SK-N-SH treated with all-trans-retinoic acid at 6 μM for 48 hours (cell line): ENCODE measurements around the gene C9orf43.

Experiments used
- ATAC-seq: fragments of 200-7000 bp; cut with Tn5 transposase; 3 replicates; pipeline ENCODE4 v1.9.1; 2020; ENCODE audit warnings: mild to moderate bottlenecking, moderate library complexity
- ARNTL ChIP-seq: fragments of 450-650 bp; formaldehyde crosslinking; IDR thresholded peaks from 2 replicates; pipeline ENCODE4 v1.5.0; 2020; ENCODE audit warnings: low read depth, mild to moderate bottlenecking, moderate library complexity, borderline replicate concordance
- BACH2 ChIP-seq: fragments of 250-450 bp; sonication (Bioruptor Pico); IDR thresholded peaks from 2 replicates; pipeline ENCODE4 v1.9.0; 2021; ENCODE audit warnings: mild to moderate bottlenecking, borderline replicate concordance
- CSDC2 ChIP-seq: fragments of 250-450 bp; sonication (Bioruptor Pico); IDR thresholded peaks from 2 replicates; pipeline ENCODE4 v1.5.0; 2020; ENCODE audit warnings: mild to moderate bottlenecking, moderate library complexity
- CSRNP3 ChIP-seq: fragments of 250-450 bp; sonication (Bioruptor Pico); IDR thresholded peaks from 2 replicates; pipeline ENCODE4 v1.5.1; 2021; ENCODE audit warnings: mild to moderate bottlenecking, moderate library complexity
- GLIS3 ChIP-seq: fragments of 250-450 bp; sonication (Bioruptor Pico); IDR thresholded peaks from 2 replicates; pipeline ENCODE4 v1.5.0; 2020; ENCODE audit warnings: mild to moderate bottlenecking, moderate library complexity
- ISL1 ChIP-seq: fragments of 250-450 bp; sonication (Bioruptor Pico); IDR thresholded peaks from 2 replicates; pipeline ENCODE4 v2.1.2; 2022; ENCODE audit warnings: mild to moderate bottlenecking, moderate library complexity
- POU6F1 ChIP-seq: fragments of 250-450 bp; sonication (Bioruptor Pico); IDR thresholded peaks from 2 replicates; pipeline ENCODE4 v1.8.0; 2021; ENCODE audit warnings: low read depth, mild to moderate bottlenecking, moderate library complexity, borderline replicate concordance
- TCF4 ChIP-seq: fragments of 250-450 bp; sonication (Bioruptor Pico); IDR thresholded peaks from 2 replicates; pipeline ENCODE4 v1.8.0; 2021; ENCODE audit warnings: mild to moderate bottlenecking, moderate library complexity, borderline replicate concordance
- TOX ChIP-seq: fragments of 250-450 bp; sonication (Bioruptor Pico); IDR thresholded peaks from 2 replicates; pipeline ENCODE4 v1.8.0; 2021; ENCODE audit warnings: mild to moderate bottlenecking, moderate library complexity, borderline replicate concordance
- TSHZ2 ChIP-seq: fragments of 250-450 bp; sonication (Bioruptor Pico); IDR thresholded peaks from 2 replicates; pipeline ENCODE4 v1.5.0; 2020; ENCODE audit warnings: mild to moderate bottlenecking, moderate library complexity
- ZC3H10 ChIP-seq: fragments of 250-450 bp; sonication (Bioruptor Pico); IDR thresholded peaks from 2 replicates; pipeline ENCODE4 v1.5.1; 2021; ENCODE audit warnings: mild to moderate bottlenecking, moderate library complexity
- ZFP3 ChIP-seq: fragments of 250-450 bp; sonication (Bioruptor Pico); IDR thresholded peaks from 2 replicates; pipeline ENCODE4 v1.5.0; 2020; ENCODE audit warnings: mild to moderate bottlenecking, moderate library complexity
- ZFP30 ChIP-seq: fragments of 450-650 bp; formaldehyde crosslinking; IDR thresholded peaks from 2 replicates; pipeline ENCODE4 v1.5.0; 2022; ENCODE audit warnings: mild to moderate bottlenecking, moderate library complexity
- ZNF565 ChIP-seq: fragments of 450-650 bp; formaldehyde crosslinking; conservative IDR thresholded peaks from 2 replicates; pipeline ENCODE4 v1.5.0; 2020; ENCODE audit warnings: low read depth, mild to moderate bottlenecking, moderate library complexity
- ZNF70 ChIP-seq: fragments of 450-650 bp; formaldehyde crosslinking; IDR thresholded peaks from 2 replicates; pipeline ENCODE4 v1.5.0; 2020; ENCODE audit warnings: mild to moderate bottlenecking, moderate library complexity
- ZNF8 ChIP-seq: fragments of 450-650 bp; formaldehyde crosslinking; IDR thresholded peaks from 2 replicates; pipeline ENCODE4 v1.5.0; 2020; ENCODE audit warnings: mild to moderate bottlenecking, moderate library complexity
- TF ChIP-seq, protein P1 (sequence below): fragments of 250-450 bp; sonication (Bioruptor Pico); IDR thresholded peaks from 2 replicates; pipeline ENCODE4 v1.8.0; 2020; ENCODE audit warnings: mild to moderate bottlenecking, moderate library complexity, borderline replicate concordance

Gene C9orf43

DNA sequence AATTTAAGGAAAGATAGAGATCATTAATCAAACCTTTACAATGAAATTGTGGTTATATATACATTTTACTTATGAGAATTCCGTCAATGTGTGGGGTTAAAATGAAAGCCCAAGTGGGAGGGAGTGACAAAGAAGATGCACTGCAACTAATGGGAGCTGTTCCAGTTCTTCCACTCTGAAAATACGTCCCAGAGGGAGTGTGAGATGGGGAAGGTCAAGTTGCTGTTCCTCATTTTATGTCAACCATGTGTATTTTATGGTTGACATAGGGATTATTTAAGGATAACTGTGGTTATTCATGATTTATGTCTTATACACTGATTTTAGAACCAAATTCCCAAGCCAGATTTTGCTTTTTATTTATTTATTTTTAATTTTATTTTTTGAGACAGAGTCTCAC lies 38.8 kb downstream of the C9orf43 start:
- no peak for TF ChIP-seq POU6F1
- no peak for TF ChIP-seq ZFP30 (CRISPR knock-in tag)
- no peak for TF ChIP-seq ZNF565 (CRISPR knock-in tag)
- TF ChIP-seq CSDC2: no peak
- TF ChIP-seq ZC3H10 (CRISPR knock-in tag): no peak
- TF ChIP-seq TOX: no peak
- no peak for TF ChIP-seq ARNTL (CRISPR knock-in tag)
- no peak for TF ChIP-seq GLIS3
- TF ChIP-seq ISL1: no peak
- TF ChIP-seq TCF4 (CRISPR knock-in tag): no peak
- no peak for TF ChIP-seq ZFP3
- no peak for TF ChIP-seq BACH2
- TF ChIP-seq TSHZ2 (CRISPR knock-in tag): no peak
- no peak for ATAC-seq

DNA sequence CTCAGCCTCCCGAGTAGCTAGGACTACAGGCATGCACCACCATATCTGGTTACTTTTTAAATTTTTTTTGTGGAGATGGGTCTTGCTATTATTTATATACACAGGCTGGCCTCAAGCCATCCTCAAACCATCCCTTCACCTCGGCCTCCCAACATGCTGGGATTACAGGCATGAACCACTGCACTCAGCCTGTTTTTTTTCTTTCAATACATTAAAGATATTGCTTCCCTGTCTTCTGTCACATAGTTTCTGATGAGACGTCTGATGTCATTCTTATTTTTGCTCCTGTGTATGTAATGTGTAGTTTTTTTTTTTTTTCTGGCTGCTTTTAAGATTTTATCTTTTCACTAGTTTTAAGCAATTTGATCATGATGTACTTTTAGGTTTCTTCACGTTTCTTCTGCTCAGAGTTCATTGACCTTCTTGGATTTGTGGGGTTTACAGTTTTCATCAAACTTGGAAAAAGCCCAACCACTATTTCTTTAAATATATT lies 41.6 kb downstream of the C9orf43 start:
- TF ChIP-seq ISL1: peak; percentile 22
- TF ChIP-seq ARNTL (CRISPR knock-in tag): no peak

GRCh38 chr9:113454914-113455761 lies 44.6 kb downstream of the C9orf43 start:
- ATAC-seq: peak; percentile 96
- peak; percentile 85 for TF ChIP-seq ISL1
- no peak for TF ChIP-seq ZNF70 (CRISPR knock-in tag)
- no peak for TF ChIP-seq ZNF8
- TF ChIP-seq CSDC2: peak; percentile 16
- TF ChIP-seq, protein P1, sequence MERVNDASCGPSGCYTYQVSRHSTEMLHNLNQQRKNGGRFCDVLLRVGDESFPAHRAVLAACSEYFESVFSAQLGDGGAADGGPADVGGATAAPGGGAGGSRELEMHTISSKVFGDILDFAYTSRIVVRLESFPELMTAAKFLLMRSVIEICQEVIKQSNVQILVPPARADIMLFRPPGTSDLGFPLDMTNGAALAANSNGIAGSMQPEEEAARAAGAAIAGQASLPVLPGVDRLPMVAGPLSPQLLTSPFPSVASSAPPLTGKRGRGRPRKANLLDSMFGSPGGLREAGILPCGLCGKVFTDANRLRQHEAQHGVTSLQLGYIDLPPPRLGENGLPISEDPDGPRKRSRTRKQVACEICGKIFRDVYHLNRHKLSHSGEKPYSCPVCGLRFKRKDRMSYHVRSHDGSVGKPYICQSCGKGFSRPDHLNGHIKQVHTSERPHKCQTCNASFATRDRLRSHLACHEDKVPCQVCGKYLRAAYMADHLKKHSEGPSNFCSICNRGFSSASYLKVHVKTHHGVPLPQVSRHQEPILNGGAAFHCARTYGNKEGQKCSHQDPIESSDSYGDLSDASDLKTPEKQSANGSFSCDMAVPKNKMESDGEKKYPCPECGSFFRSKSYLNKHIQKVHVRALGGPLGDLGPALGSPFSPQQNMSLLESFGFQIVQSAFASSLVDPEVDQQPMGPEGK (CRISPR knock-in tag): no peak
- TF ChIP-seq BACH2: no peak
- no peak for TF ChIP-seq ZFP30 (CRISPR knock-in tag)
- no peak for TF ChIP-seq TSHZ2 (CRISPR knock-in tag)
- TF ChIP-seq GLIS3: 0 out of 2 replicates have a peak, but pooled peaks have one; percentile 45
- peak; percentile 54; the same call in 1 of the 2 replicates for TF ChIP-seq TCF4 (CRISPR knock-in tag)
- no peak for TF ChIP-seq CSRNP3 (CRISPR knock-in tag)

More for the DNA sequence above, 41.6 kb downstream of the C9orf43 start:
- no peak for ATAC-seq
